Parathyroid adenoma (tissue), 2 donors: ENCODE results near the gene CCDC92B.

Source experiments
- H2AFZ ChIP-seq: fragments of 300-600 bp; sonication (generic); one replicate; pipeline ENCODE4 v1.7.0; 2017; ENCODE audit warnings: antibody characterized with exemption, mild to moderate bottlenecking
- H3K27ac ChIP-seq: fragments of 300-600 bp; sonication (generic); one replicate; pipeline ENCODE4 v1.7.0; 2017
- H3K27me3 ChIP-seq: fragments of 300-600 bp; sonication (generic); one replicate; pipeline ENCODE4 v1.7.0; 2017; ENCODE audit warnings: low read length; ENCODE audit not compliant: control insufficient read depth, insufficient read depth
- H3K36me3 ChIP-seq: fragments of 300-600 bp; sonication (generic); one replicate; pipeline ENCODE4 v1.7.0; 2017; ENCODE audit warnings: low read length; ENCODE audit not compliant: control insufficient read depth, insufficient read depth
- H3K4me1 ChIP-seq: fragments of 300-600 bp; sonication (generic); one replicate; pipeline ENCODE4 v1.7.0; 2017; ENCODE audit warnings: control low read depth
- H3K4me2 ChIP-seq: fragments of 300-600 bp; sonication (generic); one replicate; pipeline ENCODE4 v1.7.0; 2017; ENCODE audit warnings: low read length
- H3K4me3 ChIP-seq: fragments of 300-600 bp; sonication (generic); one replicate; pipeline ENCODE4 v1.7.0; 2017; ENCODE audit warnings: low read depth, low read length
- H3K79me2 ChIP-seq: fragments of 300-600 bp; sonication (generic); one replicate; pipeline ENCODE4 v1.7.0; 2017; ENCODE audit warnings: control low read depth
- H3K9ac ChIP-seq: fragments of 300-600 bp; sonication (generic); one replicate; pipeline ENCODE4 v1.7.0; 2017; ENCODE audit warnings: mild to moderate bottlenecking
- H3K9me3 ChIP-seq: fragments of 300-600 bp; sonication (generic); one replicate; pipeline ENCODE4 v1.7.0; 2017; ENCODE audit warnings: low read length; ENCODE audit not compliant: control insufficient read depth
- TF ChIP-seq, protein P1 (sequence below): fragments of 300-600 bp; sonication (generic); IDR thresholded peaks from one replicate; pipeline ENCODE4 v1.7.0; 2017; ENCODE audit warnings: antibody characterized with exemption, mild to moderate bottlenecking
- donor health status: primary hyperparathyroidism.

Gene CCDC92B

GRCh38 chr17:2685696-2686095 lies 63.8 kb downstream of the CCDC92B start:
- Histone ChIP-seq H3K4me3 (no peak overlapping the region), H3K27ac (no peak overlapping the region), H3K4me1 (peaks cover 14% of the 10 kb centered on the region), H3K79me2 (peaks cover 3% of the 10 kb centered on the region), H3K36me3 (no peaks in the 10 kb centered on the region), H3K4me2 (no peak overlapping the region), H2AFZ (no peak overlapping the region), H3K9ac (no peak overlapping the region), H3K27me3 (no peaks in the 10 kb centered on the region), H3K9me3 (no peaks in the 10 kb centered on the region)
- TF ChIP-seq, protein P1, sequence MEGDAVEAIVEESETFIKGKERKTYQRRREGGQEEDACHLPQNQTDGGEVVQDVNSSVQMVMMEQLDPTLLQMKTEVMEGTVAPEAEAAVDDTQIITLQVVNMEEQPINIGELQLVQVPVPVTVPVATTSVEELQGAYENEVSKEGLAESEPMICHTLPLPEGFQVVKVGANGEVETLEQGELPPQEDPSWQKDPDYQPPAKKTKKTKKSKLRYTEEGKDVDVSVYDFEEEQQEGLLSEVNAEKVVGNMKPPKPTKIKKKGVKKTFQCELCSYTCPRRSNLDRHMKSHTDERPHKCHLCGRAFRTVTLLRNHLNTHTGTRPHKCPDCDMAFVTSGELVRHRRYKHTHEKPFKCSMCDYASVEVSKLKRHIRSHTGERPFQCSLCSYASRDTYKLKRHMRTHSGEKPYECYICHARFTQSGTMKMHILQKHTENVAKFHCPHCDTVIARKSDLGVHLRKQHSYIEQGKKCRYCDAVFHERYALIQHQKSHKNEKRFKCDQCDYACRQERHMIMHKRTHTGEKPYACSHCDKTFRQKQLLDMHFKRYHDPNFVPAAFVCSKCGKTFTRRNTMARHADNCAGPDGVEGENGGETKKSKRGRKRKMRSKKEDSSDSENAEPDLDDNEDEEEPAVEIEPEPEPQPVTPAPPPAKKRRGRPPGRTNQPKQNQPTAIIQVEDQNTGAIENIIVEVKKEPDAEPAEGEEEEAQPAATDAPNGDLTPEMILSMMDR: no peak

DNA sequence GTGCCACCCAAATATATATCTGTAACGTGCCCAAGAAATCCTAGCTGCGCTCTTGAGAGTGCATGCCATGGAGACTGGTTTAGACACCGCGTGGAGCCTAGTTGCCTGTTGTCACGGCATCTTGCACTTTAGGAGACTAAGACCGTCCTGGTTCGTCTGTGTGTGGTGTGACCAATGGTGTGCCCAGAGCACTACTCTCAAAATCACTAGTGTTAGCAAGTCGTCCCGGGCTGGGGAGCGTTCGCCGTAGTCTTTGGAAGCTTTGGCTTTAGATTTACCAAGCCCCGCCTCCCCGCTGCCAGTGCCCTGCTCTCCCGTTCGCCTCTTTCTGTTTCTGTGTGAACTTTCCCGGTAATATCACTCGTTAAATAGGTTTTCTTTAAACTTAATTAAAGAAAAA lies 64.9 kb downstream of the CCDC92B start:
- Histone ChIP-seq H3K27me3 (no peaks in the 10 kb centered on the region), H3K4me3 (no peak overlapping the region), H3K27ac (no peak overlapping the region), H3K79me2 (peaks cover 3% of the 10 kb centered on the region), H3K4me1 (peaks cover 14% of the 10 kb centered on the region), H3K36me3 (no peaks in the 10 kb centered on the region), H2AFZ (no peak overlapping the region), H3K9me3 (no peaks in the 10 kb centered on the region), H3K9ac (no peak overlapping the region), H3K4me2 (no peak overlapping the region)
- TF ChIP-seq, protein P1: no peak

- Histone ChIP-seq H3K4me1 (peaks cover 7% of the 10 kb centered on the region), H3K79me2 (peaks cover 3% of the 10 kb centered on the region), H2AFZ (no peak overlapping the region), H3K4me3 (no peak overlapping the region), H3K36me3 (no peaks in the 10 kb centered on the region), H3K4me2 (no peak overlapping the region), H3K9ac (no peak overlapping the region), H3K9me3 (no peaks in the 10 kb centered on the region), H3K27ac (no peak overlapping the region), H3K27me3 (no peaks in the 10 kb centered on the region)
- TF ChIP-seq, protein P1: no peak
These were observed 65.5 kb downstream of the CCDC92B start for GRCh38 chr17:2683912-2684311.

- no peak overlapping the region for H3K4me2 ChIP-seq
- no peak overlapping the region for H3K27ac ChIP-seq
- peaks cover 3% of the 10 kb centered on the region for H3K79me2 ChIP-seq
- no peaks in the 10 kb centered on the region for H3K27me3 ChIP-seq
- H3K4me1 ChIP-seq: no peaks in the 10 kb centered on the region
- H2AFZ ChIP-seq: no peak overlapping the region
- H3K9me3 ChIP-seq: no peaks in the 10 kb centered on the region
- H3K36me3 ChIP-seq: no peaks in the 10 kb centered on the region
- TF ChIP-seq, protein P1: no peak
- no peak overlapping the region for H3K9ac ChIP-seq
- no peak overlapping the region for H3K4me3 ChIP-seq
These were observed 67.1 kb downstream of the CCDC92B start for GRCh38 chr17:2682176-2682938.

DNA sequence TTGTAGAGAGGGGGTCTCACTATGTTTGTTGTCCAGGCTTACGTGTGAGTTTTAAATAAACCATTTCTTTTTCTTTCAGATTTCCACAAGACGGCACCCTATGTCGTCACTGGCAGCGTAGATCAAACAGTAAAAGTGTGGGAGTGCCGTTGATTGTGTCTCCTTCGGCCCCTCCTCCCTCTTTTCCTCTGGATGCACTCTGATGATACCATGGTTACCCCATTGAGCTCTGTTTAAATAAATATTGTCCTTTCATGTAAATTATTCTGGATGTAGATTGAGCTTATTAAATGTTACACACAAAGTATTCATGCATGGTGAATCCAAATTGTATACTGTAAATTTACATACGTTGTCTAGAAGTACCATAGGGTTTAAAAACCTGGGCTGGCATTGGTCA lies 67.8 kb downstream of the CCDC92B start:
- peaks cover 3% of the 10 kb centered on the region for H3K79me2 ChIP-seq
- no peaks in the 10 kb centered on the region for H3K27me3 ChIP-seq
- no peak overlapping the region for H2AFZ ChIP-seq
- H3K9me3 ChIP-seq: no peaks in the 10 kb centered on the region
- no peaks in the 10 kb centered on the region for H3K4me1 ChIP-seq
- no peak overlapping the region for H3K9ac ChIP-seq
- TF ChIP-seq, protein P1: no peak
- H3K27ac ChIP-seq: no peak overlapping the region
- H3K4me2 ChIP-seq: no peak overlapping the region
- no peak overlapping the region for H3K4me3 ChIP-seq
- no peaks in the 10 kb centered on the region for H3K36me3 ChIP-seq
